Colonic mucosa (tissue), 4 donors: Measurements from ENCODE around the gene SOX6. TPM values are rescaled to one million over a fixed set of nuclear protein-coding genes. Genes with fewer than 3 reads are reported as not detected.
A peak's percentile ranks its signal among the peaks of the same experiment; 100 is the strongest.

Experiments
- DNase-seq: peaks from one replicate; pipeline ENCODE4 v3.0.0-alpha.2; 2020
- H3K27ac ChIP-seq: fragments of 200-600 bp; one replicate; pipeline ENCODE4 v1.8.0; 2021
- H3K27me3 ChIP-seq: fragments of 200-600 bp; one replicate; pipeline ENCODE4 v1.8.0; 2021
- H3K36me3 ChIP-seq: fragments of 200-600 bp; one replicate; pipeline ENCODE4 v1.8.0; 2021
- H3K4me1 ChIP-seq: fragments of 200-600 bp; one replicate; pipeline ENCODE4 v1.8.0; 2021; ENCODE audit warnings: mild to moderate bottlenecking
- H3K4me3 ChIP-seq: fragments of 200-600 bp; one replicate; pipeline ENCODE4 v1.8.0; 2021
- H3K9ac ChIP-seq, 2 donors: one replicate each; pipeline ENCODE4 v1.7.0; 2013; ENCODE audit warnings: control low read depth in 2 of 2, low read depth in 2 of 2, low read length in 2 of 2
- H3K9me3 ChIP-seq: fragments of 200-600 bp; one replicate; pipeline ENCODE4 v1.8.0; 2021
- intact Hi-C: fragments of 100-400 bp; cut with DNase I; formaldehyde crosslinking; loops from one replicate; pipeline ENCODE4 v1.14.1; 2022
- total RNA-seq, 2 donors: library from RNA; stranded (reverse); fragmentation: NEBNext Ultra II Directional in 1 of 2; extraction: Animal tissue kit (Norgen Biotek cat#: 25700) in 1 of 2; gene quantifications; one replicate each; pipeline ENCODE4 v1.2.1, GENCODE V29; 2021
- TF ChIP-seq, protein P1 (sequence below): fragments of 200-600 bp; IDR thresholded peaks from one replicate; pipeline ENCODE4 v1.8.0; 2022; ENCODE audit warnings: antibody characterized with exemption, mild to moderate bottlenecking
- donor health status: healthy.
- donor health status: DM: no; HTN: no; CAD: no.
- donor health status: DM: no; HTN: no; CAD: no.

SOX6 gene
- total RNA-seq, 2 donors from 2014 or later: 2.1 to 3.0 TPM

DNA sequence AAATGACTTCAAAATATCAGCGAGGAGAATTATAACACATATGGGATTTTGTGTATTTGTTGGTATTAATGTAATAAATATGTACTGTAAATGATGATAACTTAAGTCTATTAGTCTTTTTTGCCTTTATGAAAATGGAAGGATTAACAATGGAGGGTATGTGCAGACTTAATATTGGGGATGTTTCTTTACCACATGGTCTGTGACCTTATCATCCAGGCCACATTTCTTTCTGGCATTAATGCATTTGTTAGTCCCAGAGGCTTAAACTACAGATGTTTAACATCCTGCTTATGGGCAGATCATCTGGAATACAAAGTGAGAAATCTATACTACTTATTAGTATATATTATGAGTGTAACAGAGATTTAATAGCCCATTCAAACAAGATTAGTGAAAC lies 64.6 kb downstream of the SOX6 start:
- Histone ChIP-seq H3K9me3 (no peaks in the 10 kb centered on the region), H3K27me3 (no peaks in the 10 kb centered on the region), H3K4me1 (no peaks in the 10 kb centered on the region), H3K27ac (no peak overlapping the region), H3K4me3 (no peak overlapping the region), H3K9ac (no peak overlapping the region), H3K36me3 (no peaks in the 10 kb centered on the region)
- intact Hi-C loops: no loop called here
- DNase-seq: no peak
- TF ChIP-seq, protein P1, sequence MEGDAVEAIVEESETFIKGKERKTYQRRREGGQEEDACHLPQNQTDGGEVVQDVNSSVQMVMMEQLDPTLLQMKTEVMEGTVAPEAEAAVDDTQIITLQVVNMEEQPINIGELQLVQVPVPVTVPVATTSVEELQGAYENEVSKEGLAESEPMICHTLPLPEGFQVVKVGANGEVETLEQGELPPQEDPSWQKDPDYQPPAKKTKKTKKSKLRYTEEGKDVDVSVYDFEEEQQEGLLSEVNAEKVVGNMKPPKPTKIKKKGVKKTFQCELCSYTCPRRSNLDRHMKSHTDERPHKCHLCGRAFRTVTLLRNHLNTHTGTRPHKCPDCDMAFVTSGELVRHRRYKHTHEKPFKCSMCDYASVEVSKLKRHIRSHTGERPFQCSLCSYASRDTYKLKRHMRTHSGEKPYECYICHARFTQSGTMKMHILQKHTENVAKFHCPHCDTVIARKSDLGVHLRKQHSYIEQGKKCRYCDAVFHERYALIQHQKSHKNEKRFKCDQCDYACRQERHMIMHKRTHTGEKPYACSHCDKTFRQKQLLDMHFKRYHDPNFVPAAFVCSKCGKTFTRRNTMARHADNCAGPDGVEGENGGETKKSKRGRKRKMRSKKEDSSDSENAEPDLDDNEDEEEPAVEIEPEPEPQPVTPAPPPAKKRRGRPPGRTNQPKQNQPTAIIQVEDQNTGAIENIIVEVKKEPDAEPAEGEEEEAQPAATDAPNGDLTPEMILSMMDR: no peak

DNA sequence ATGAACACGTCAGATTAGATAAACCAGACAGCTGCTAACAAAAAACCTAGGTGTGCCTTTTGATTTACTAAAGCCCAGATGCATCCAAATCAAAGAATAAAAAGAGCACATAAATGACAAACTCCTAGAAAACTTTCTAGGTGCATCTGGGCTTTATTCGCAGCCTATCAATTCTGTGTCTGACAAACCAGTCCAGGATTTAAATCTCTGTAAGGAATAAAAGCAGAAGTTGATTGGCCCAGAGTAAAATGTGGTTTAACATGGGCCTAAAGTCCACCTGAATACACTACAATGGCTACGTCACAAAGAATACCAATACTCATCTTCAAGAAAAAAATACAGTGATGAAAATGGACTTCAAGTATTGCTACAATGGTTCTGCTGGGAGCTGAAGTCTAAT lies 66.8 kb downstream of the SOX6 start:
- Histone ChIP-seq H3K9me3 (no peaks in the 10 kb centered on the region), H3K4me1 (no peaks in the 10 kb centered on the region), H3K27ac (no peak overlapping the region), H3K4me3 (no peak overlapping the region), H3K36me3 (no peaks in the 10 kb centered on the region), H3K9ac (no peak overlapping the region), H3K27me3 (no peaks in the 10 kb centered on the region)
- TF ChIP-seq, protein P1: no peak
- no peak for DNase-seq
- intact Hi-C loops: no loop called here

DNA sequence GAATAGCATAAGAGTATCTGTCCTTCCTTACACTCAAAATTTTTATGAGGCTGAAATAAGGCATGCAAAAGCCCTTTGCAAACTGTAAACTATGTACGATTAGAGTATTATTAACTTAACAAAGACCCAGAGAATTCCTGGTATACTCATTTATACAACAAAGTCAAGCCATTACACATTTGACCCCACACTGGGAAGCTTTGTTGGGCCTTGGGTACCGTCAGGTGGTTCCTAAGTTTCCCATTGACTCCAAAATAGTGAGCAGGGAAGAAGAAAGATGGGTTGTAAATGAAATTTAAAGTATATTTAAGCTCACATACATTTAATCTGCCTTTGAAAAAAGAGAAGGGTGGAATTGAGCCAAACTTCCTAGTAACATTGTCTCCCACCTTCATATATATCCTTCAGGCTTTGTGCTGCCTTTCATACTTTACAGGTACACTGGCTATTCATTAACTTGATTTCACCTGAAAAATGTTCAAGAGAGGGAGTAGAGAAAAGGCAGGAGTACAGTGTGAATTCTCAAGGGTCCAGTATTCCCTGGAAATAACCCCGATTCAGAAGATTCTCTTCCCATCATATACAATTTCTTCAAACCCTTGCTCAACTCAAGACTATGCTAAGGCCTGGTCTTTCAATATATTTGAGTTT lies 68.6 kb downstream of the SOX6 start:
- no peak overlapping the region for H3K27ac ChIP-seq
- intact Hi-C loops: no loop called here
- TF ChIP-seq, protein P1: no peak

DNA sequence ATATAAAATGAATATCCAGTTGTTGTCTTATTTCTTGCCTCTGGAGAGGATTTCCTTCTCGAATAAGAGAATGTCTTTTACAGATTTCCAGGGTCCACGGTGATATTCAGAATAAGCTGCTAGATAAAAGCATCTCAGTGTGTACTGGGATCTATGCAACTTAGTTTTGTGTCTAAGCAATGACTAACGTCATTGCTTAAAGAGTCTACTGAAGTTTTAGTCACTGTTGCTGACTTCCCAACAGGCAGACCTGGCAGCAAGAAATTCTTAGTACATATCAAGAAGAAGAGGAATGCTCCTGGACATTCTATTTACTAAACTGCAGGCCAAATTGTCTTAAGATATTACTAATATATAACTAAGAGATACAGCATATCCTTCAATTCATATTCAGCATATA lies 70.3 kb downstream of the SOX6 start:
- DNase-seq: no peak
- Histone ChIP-seq H3K9ac (no peak overlapping the region), H3K36me3 (no peaks in the 10 kb centered on the region), H3K9me3 (no peaks in the 10 kb centered on the region), H3K27ac (no peak overlapping the region), H3K4me1 (no peaks in the 10 kb centered on the region), H3K4me3 (no peak overlapping the region), H3K27me3 (no peaks in the 10 kb centered on the region)
- TF ChIP-seq, protein P1: no peak
- intact Hi-C loops: no loop called here

More for the DNA sequence above, 68.6 kb downstream of the SOX6 start:
- Histone ChIP-seq H3K36me3 (no peaks in the 10 kb centered on the region), H3K9me3 (no peaks in the 10 kb centered on the region), H3K27me3 (no peaks in the 10 kb centered on the region), H3K9ac (no peak overlapping the region), H3K4me1 (no peaks in the 10 kb centered on the region), H3K4me3 (no peak overlapping the region)
- no peak for DNase-seq

DNA sequence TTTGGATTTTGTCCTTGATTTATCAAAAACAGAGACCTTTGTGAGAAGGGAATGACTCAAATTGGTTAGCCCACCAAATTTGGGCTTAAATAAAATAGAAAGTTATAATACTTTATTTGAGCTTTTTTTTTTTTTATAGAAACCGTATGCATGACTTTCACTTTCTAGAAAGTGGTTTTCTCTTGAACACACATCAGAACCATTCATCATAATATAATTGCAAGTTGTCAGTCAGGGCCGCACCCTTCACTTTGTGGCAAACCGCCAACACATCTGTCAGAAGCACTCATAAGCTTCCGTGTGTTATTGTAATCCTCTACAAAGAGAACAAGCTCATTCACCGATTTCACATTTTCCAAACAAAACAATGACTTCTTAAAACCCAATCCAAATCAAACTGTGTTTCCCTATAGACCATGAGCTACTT lies 76.1 kb downstream of the SOX6 start:
- H3K9ac ChIP-seq: no peak overlapping the region
- H3K27ac ChIP-seq: no peak overlapping the region
- intact Hi-C loops: no loop called here
- no peaks in the 10 kb centered on the region for H3K9me3 ChIP-seq
- peak; percentile 93 for DNase-seq
- H3K27me3 ChIP-seq: no peaks in the 10 kb centered on the region
- no peaks in the 10 kb centered on the region for H3K36me3 ChIP-seq
- H3K4me3 ChIP-seq: no peak overlapping the region
- TF ChIP-seq, protein P1: no peak
- H3K4me1 ChIP-seq: no peaks in the 10 kb centered on the region
